UCSD-AML1 (cell line): ENCODE measurements around the gene SMARCC1.

Experiments
- DNase-seq: peaks from one replicate; lab custom pipeline; 2025; ENCODE audit not compliant: unreplicated experiment; lab: John Stamatoyannopoulos, UW

SMARCC1 gene

GRCh38 chr3:47592066-47592795, 189.5 kb downstream of the SMARCC1 start:
- DNase-seq: no peak

GRCh38 chr3:47590216-47590615, 191.5 kb downstream of the SMARCC1 start:
- DNase-seq: no peak

GRCh38 chr3:47588587-47588986, 193.1 kb downstream of the SMARCC1 start:
- DNase-seq: no peak

GRCh38 chr3:47588053-47588452, 193.6 kb downstream of the SMARCC1 start:
- no peak for DNase-seq

- no peak for DNase-seq
Measured at GRCh38 chr3:47586746-47587145, 194.9 kb downstream of the SMARCC1 start.

GRCh38 chr3:47583320-47584075, 198.2 kb downstream of the SMARCC1 start:
- DNase-seq: no peak

- DNase-seq: no peak
Measured at GRCh38 chr3:47581835-47582234, 199.9 kb downstream of the SMARCC1 start.

GRCh38 chr3:47581422-47581821, 200.3 kb downstream of the SMARCC1 start:
- DNase-seq: no peak

- DNase-seq: no peak
Measured at GRCh38 chr3:47580481-47580880, 201.2 kb downstream of the SMARCC1 start.

- DNase-seq: no peak
Measured at GRCh38 chr3:47579875-47580274, 201.8 kb downstream of the SMARCC1 start.

- no peak for DNase-seq
Measured at GRCh38 chr3:47578691-47579632, 202.7 kb downstream of the SMARCC1 start, which contains the start of gene CSPG5. Gene CSPG5 (minus strand): TSS chr3:47578865. CDS start chr3:47578693, 172 bp downstream.

GRCh38 chr3:47578119-47578632, 203.5 kb downstream of the SMARCC1 start:
- DNase-seq: no peak

- DNase-seq: no peak
Measured at GRCh38 chr3:47577583-47578118, 204.0 kb downstream of the SMARCC1 start.

GRCh38 chr3:47573190-47574172, 208.2 kb downstream of the SMARCC1 start:
- no peak for DNase-seq

- DNase-seq: no peak
Measured at GRCh38 chr3:47571391-47572175, 210.1 kb downstream of the SMARCC1 start.

- DNase-seq: no peak
Measured at GRCh38 chr3:47568901-47569300, 212.8 kb downstream of the SMARCC1 start.

- no peak for DNase-seq
Measured at GRCh38 chr3:47567149-47567548, 214.5 kb downstream of the SMARCC1 start.

GRCh38 chr3:47566667-47567066, 215.0 kb downstream of the SMARCC1 start:
- no peak for DNase-seq
